ENCODE measurements around the gene CASP5. TPM values are rescaled to one million over a fixed set of nuclear protein-coding genes. Genes with fewer than 3 reads are reported as not detected.
A peak's percentile ranks its signal among the peaks of the same experiment; 100 is the strongest.
"Not testable (repeated sequence)": the region's sequence is repeated elsewhere in the genome, so short reads cannot be mapped to it uniquely, and the experiment has no call there.

The CASP5 gene
- under 1 TPM in 1 of 4 donors, not detected in 3; 0.30 TPM for total RNA-seq

GRCh38 chr11:105023003-105023402, at the start of gene CASP5:
Gene CASP5, minus strand, starts transcription at chr11:105023168. Its CDS starts 32 bp downstream, at chr11:105023136.
- H3K4me1 ChIP-seq, result no peaks in the 10 kb centered on the region
- H3K4me3 ChIP-seq, result no peak within 1 kb of the TSS
- peaks cover 0 to 25% (median 2%) of the 10 kb centered on the region in 3 donors for H3K36me3 ChIP-seq
- no peak for TF ChIP-seq POLR2A (IDR thresholded peaks at IDR 0.05)
- TF ChIP-seq EP300 (IDR thresholded peaks at IDR 0.05), result peak in 1 of 2 donors; percentile 40
- no peaks in the 10 kb centered on the region for H3K27me3 ChIP-seq
- no peak within 1 kb of the TSS for H3K27ac ChIP-seq
- H3K9me3 ChIP-seq, result no peaks in the 10 kb centered on the region
- no peak for DNase-seq (ENCODE audit: low spot score in 2 of 2)

GRCh38 chr11:105072080-105072479, 49.1 kb upstream of the CASP5 start:
- not testable (repeated sequence) for H3K9me3 ChIP-seq; H3K27ac ChIP-seq; H3K4me3 ChIP-seq; H3K4me1 ChIP-seq; DNase-seq (ENCODE audit: low spot score in 2 of 2); H3K27me3 ChIP-seq; H3K36me3 ChIP-seq
- WGBS, 2 donors, result 45% methylated on average over 2 of the region's 2 CpGs; no CpG with 5 or more reads in 1 of the 2 donors

- no peaks in the 10 kb centered on the region for H3K36me3 ChIP-seq
- DNase-seq (ENCODE audit: low spot score in 2 of 2), result no peak
- no peaks in the 10 kb centered on the region for H3K4me1 ChIP-seq
- 83% methylated on average over 4 of the region's 4 CpGs for WGBS, 2 donors
- TF ChIP-seq CTCF (IDR thresholded peaks at IDR 0.05) (no peak), POLR2A (IDR thresholded peaks at IDR 0.05) (no peak), EP300 (IDR thresholded peaks at IDR 0.05) (no peak)
- no peak overlapping the region for H3K27ac ChIP-seq
- no peak overlapping the region for H3K4me3 ChIP-seq
- H3K9me3 ChIP-seq, result no peaks in the 10 kb centered on the region
- no peaks in the 10 kb centered on the region for H3K27me3 ChIP-seq
These were observed 48.2 kb upstream of the CASP5 start for GRCh38 chr11:105071089-105071732.

- 89 to 95% methylated on average over 4 of the region's 4 CpGs for WGBS, 2 donors
- H3K27me3 ChIP-seq, result no peaks in the 10 kb centered on the region
- no peaks in the 10 kb centered on the region for H3K4me1 ChIP-seq
- H3K36me3 ChIP-seq, result no peaks in the 10 kb centered on the region
- DNase-seq (ENCODE audit: low spot score in 2 of 2), result no peak
- no peak overlapping the region for H3K4me3 ChIP-seq
- no peak overlapping the region for H3K27ac ChIP-seq
- no peak for TF ChIP-seq CTCF (IDR thresholded peaks at IDR 0.05)
- TF ChIP-seq POLR2A (IDR thresholded peaks at IDR 0.05), result no peak
- TF ChIP-seq EP300 (IDR thresholded peaks at IDR 0.05), result no peak
- H3K9me3 ChIP-seq, result no peaks in the 10 kb centered on the region
These were observed 47.3 kb upstream of the CASP5 start for GRCh38 chr11:105070306-105070705.

GRCh38 chr11:105069749-105070148, 46.8 kb upstream of the CASP5 start:
- H3K4me1 ChIP-seq, result not testable (repeated sequence)

GRCh38 chr11:105063245-105063941, 40.4 kb upstream of the CASP5 start:
- not testable (repeated sequence) for H3K36me3 ChIP-seq; H3K27ac ChIP-seq; H3K4me1 ChIP-seq; H3K9me3 ChIP-seq; DNase-seq (ENCODE audit: low spot score in 2 of 2); H3K27me3 ChIP-seq
- WGBS, 2 donors, result 42 to 48% methylated on average over 9 of the region's 9 CpGs
- peak overlapping the region in 1 of 4 donors; percentile 18 for H3K4me3 ChIP-seq

More at GRCh38 chr11:105069749-105070148, 46.8 kb upstream of the CASP5 start:
- not testable (repeated sequence) for H3K27ac ChIP-seq; H3K27me3 ChIP-seq; H3K36me3 ChIP-seq; H3K9me3 ChIP-seq; DNase-seq (ENCODE audit: low spot score in 2 of 2); H3K4me3 ChIP-seq
- 46 to 92% methylated on average over 2 of the region's 2 CpGs for WGBS, 2 donors

GRCh38 chr11:105057432-105057831, 34.5 kb upstream of the CASP5 start:
- H3K4me1 ChIP-seq, result no peaks in the 10 kb centered on the region
- no peak for DNase-seq (ENCODE audit: low spot score in 2 of 2)
- no peak overlapping the region for H3K4me3 ChIP-seq
- WGBS, 2 donors, result 31 to 36% methylated on average over 4 of the region's 4 CpGs
- H3K9me3 ChIP-seq, result no peaks in the 10 kb centered on the region
- no peaks in the 10 kb centered on the region for H3K36me3 ChIP-seq
- no peak overlapping the region for H3K27ac ChIP-seq
- TF ChIP-seq EP300 (IDR thresholded peaks at IDR 0.05) (no peak), CTCF (IDR thresholded peaks at IDR 0.05) (no peak)
- no peaks in the 10 kb centered on the region for H3K27me3 ChIP-seq

All from tibial nerve (tissue), 4 donors.